GM19240 (cell line): ENCODE results near the gene BTN3A1.
"Not testable (repeated sequence)": the region's sequence is repeated elsewhere in the genome, so short reads cannot be mapped to it uniquely, and the experiment has no call there.

ENCODE experiments used
- DNase-seq: peaks from one replicate; pipeline ENCODE4 v3.0.0; 2011; ENCODE audit warnings: low spot score; ENCODE audit not compliant: insufficient read length

The BTN3A1 gene

DNA sequence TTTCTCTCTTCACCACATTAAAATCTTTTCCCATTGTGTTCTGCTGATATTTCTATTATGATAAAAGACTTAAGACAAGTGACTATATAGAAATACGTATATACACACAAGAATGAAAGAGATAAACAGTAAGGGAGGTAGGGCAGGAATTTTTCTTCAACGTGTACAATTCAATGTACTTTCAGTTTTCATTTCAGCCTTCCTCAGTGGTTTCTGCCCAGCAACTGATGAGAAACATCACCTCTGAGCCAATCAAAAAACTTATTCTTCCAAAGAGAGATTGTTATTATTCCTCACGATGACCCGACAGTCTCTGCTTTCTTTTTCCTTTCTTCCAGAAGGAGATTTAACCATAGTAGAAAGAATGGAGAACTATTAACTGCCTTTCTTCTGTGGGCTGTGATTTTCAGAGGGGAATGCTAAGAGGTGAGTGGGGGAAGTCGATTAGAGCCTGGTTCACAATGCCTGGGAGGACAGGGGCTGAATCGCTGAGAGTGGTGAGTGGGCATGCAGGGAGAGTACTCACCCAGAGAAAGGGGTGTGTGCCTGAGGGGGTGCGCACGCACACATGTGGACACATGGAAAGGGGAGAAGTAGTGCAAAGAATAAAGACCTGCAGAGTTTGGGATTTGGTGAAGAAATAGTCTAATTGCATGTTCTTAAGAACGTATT, at the start of gene BTN3A1:
Gene BTN3A1 (plus strand): TSS at position 289 of the 672 bp plus-strand sequence. CDS start 3,289 bp downstream, outside the sequence.
- DNase-seq = peak; percentile 50

DNA sequence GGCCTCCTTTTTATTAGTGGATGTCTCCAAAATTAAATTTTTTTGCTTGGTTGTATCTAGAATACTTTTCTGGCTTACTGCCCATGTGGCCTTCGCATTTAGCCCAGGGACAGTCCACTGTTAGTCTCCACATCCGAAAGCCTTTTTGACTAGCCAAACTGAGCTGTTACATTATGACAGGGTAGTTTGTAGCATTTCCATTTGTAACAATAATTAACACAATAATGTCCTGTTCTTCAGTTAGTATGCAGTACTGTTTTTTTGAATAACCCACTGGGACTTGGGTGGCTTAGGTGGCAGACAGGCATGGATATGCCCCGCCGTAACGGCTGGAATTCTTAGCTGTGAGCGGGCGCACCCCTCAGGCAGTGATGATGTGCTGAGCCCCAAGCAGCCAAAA, 49.8 kb upstream of the BTN3A1 start:
- DNase-seq = no peak

- no peak for DNase-seq
These were observed 47.9 kb upstream of the BTN3A1 start for GRCh38 chr6:26354162-26354561.

GRCh38 chr6:26355366-26355765, 46.7 kb upstream of the BTN3A1 start:
- no peak for DNase-seq

DNA sequence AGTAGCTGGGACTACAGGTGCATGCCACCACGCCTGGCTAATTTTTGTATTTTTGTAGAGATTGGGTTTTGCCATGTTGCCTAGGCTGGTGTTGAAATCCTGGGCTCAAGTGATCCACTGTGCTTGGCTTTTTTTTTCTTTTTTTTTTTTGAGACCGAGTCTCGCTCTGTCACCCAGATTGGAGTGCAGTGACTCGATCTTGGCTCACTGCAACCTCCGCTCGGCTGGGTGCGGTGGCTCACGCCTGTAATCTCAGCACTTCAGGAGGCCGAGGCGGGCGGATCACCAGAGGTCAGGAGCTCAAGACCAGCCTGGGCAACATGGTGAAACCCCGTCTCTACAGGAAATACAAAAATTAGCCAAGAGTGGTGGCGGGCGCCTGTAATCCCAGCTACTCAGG, 44.5 kb upstream of the BTN3A1 start:
- not testable (repeated sequence) for DNase-seq

DNA sequence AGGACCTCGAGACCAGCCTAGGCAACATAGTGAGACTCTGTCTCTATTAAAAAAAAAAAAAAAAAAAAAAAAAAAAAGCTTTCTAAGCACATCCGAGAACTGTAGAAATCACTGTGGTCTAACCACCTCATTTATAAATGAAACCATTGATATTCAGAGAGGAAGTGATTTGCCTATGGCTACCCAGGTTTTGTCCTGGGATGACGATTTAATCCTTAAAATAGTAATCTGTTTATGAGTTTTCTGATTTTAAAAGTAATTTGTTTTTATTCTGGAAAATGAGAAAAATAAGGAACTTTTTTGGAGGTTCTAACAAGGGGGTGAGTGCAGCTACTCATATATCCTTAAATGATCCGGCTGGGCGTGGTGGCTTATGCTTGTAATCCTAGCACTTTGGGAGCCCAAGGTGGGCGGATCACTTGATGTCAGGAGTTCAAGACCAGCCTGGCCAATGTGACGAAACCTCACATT, 43.5 kb upstream of the BTN3A1 start:
- DNase-seq = no peak

- no peak for DNase-seq
These were observed 42.3 kb upstream of the BTN3A1 start for GRCh38 chr6:26359765-26360164.

- DNase-seq = no peak
These were observed 41.3 kb upstream of the BTN3A1 start for GRCh38 chr6:26360451-26361416.

GRCh38 chr6:26361544-26361943, 40.5 kb upstream of the BTN3A1 start:
- no peak for DNase-seq

DNA sequence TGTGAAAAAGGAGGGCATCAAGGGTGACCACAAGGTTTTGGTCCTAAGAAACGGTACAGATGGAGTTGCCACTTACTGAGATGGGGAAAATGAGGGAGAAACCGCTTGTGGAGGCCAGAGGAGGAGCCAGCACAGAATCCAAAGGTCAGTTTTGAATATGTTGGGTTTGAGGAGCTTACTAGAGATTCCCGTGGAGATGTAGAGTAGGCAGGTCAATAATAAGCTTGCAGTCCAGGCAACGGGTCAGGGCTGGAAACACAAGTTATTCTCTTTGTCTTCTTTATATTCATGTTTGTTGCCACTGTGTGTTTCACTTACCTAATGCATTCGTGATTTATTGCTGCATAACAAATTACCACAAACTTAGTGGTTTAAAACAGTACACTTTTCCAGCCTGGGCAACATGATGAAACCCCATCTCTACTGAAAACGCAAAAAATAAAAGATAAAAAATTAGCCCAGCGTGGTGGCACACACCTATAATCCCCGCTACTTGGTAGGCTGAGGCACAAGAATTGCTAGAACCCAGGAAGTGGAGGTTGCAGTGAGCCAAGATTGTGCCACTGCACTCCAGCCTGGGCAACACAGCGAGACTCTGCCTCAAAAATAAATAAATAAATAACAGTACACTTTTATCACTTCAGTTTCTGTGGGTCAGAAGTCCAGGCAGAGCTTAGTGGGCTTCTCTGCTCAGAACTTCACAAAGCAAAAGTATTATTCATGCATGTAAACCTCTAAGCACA, 39.8 kb upstream of the BTN3A1 start:
- no peak for DNase-seq

DNA sequence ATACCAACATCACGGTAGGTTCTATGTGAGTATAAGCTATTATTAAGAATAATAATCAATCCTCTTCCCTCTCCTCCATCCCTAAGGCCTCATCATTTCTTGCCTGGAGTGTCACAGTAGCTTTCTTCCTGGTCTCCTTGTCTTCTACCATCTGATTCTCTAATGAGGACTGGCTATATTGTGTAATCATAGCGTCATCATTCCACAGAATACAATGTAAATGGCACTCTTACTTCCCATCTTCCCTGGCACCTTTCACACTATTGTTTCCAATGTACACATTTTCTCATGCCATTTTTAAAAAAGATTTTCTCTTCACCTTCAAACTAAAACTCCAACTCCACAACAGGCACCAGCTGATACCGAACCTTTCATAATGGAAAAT, 39.2 kb upstream of the BTN3A1 start:
- DNase-seq = no peak

GRCh38 chr6:26363882-26364701, 38.0 kb upstream of the BTN3A1 start:
- no peak for DNase-seq

GRCh38 chr6:26365633-26365995, 36.5 kb upstream of the BTN3A1 start:
- DNase-seq = no peak

DNA sequence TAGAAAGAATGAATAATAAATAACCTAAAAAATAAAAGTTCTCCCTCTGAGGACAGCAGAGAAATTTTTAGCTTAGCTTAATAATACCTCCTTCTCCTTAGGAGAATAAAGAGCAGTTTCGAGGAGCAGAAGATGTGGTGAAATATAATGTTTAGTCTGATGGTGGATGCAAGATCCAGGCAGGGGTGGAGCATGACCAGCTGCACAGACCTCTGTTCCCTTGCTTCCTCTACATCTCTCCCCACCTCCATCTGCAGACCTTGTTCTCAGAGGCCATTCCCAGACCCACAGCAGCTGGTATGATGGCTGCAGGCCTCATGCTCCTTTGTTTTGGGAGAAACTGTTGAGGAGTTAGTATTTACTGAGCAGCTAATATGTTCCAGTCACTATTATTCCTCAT, 35.6 kb upstream of the BTN3A1 start:
- no peak for DNase-seq

DNA sequence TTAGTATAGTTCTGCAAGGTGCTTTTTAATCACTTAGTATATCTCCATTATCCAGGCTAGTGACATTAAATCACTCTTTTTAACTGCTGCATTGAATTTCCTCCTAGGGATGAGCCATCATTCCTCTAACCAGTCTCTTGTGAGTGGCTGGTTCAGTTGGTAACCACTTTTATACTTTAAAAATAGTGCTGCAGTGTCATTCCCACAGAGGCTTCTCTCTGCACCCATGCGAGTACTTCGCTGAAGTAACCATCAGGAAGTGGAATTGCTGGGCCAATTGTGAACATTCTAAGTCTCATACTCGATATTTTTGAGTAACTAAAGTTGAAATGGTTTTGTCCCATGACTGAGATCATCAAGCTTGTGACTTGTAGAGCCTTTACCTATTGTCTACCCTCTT, 35.0 kb upstream of the BTN3A1 start:
- no peak for DNase-seq

- DNase-seq = not testable (repeated sequence)
These were observed 30.3 kb upstream of the BTN3A1 start for GRCh38 chr6:26371813-26372212.

GRCh38 chr6:26372308-26373144, 29.5 kb upstream of the BTN3A1 start:
- DNase-seq = no peak

GRCh38 chr6:26375270-26375669, 26.8 kb upstream of the BTN3A1 start:
- DNase-seq = no peak

DNA sequence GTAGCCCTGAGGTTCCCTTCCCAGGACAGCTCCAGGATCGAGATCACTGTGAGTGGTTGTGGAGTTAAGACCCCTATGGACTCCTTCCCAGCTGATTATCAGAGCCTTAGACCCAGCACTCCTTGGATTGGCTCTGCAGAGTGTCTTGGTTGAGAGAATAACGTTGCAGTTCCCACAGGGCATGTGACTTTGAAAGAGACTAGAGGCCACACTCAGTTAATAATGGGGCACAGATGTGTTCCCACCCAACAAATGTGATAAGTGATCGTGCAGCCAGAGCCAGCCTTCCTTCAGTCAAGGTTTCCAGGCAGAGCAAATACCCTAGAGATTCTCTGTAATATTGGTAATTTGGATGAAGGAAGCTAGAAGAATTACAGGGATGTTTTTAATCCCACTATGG, 24.4 kb upstream of the BTN3A1 start:
- no peak for DNase-seq

- DNase-seq = not testable (repeated sequence)
These were observed 23.9 kb upstream of the BTN3A1 start for GRCh38 chr6:26378143-26378542.
